ENCODE results near the gene TRIOBP. TPM values are rescaled to one million over a fixed set of nuclear protein-coding genes. Genes with fewer than 3 reads are reported as not detected.
A peak's percentile ranks its signal among the peaks of the same experiment; 100 is the strongest.

Gene TRIOBP
- total RNA-seq, 2 experiments from 2014 or later: 31.1 to 31.6 TPM

DNA sequence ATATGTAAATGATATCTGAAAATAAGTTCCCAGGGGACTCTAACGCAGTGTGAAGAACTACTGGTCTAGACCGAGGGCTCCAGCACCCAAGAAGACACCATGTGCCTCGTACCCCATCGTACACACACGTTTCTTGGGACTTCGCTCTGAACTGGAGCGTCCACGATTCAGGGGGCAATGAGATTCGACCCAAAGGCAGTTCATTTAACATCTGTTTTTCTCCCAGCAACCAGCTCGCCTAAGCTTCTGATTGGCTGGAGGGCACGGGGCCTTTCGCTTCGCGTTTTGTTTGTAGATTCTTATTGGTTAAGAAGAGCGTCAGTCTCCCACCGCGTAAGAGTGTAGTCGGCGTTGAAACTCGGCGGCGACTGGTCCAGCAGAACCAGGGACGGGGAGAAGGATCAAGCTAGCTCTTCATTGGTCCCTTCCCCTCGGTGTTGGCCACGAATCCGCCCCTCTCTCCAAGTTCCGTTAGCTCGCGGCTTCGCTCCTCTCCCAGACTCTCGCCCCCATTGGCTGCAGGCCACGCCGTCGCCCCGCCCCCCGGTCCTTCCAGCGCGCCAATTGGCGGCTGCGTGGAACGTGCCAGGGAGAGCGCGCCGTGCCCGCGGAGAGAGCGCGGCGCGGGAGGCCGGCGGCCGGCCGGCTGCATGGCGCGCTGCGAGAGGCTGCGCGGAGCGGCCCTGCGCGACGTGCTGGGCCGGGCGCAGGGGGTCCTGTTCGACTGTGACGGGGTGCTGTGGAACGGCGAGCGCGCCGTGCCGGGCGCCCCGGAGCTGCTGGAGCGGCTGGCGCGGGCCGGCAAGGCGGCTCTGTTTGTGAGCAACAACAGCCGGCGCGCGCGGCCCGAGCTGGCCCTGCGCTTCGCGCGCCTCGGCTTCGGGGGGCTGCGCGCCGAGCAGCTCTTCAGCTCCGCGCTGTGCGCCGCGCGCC, 38.4 kb upstream of the TRIOBP start, which contains the start of gene PDXP:
Gene PDXP, plus strand, starts transcription at position 591 of the 933 bp plus-strand sequence. Its CDS starts 60 bp downstream, at position 651.
- peaks cover 20% of the 10 kb centered on the region for H4K20me1 ChIP-seq (ENCODE audit: insufficient read depth, low read length)
- no peaks in the 10 kb centered on the region for H3K9me3 ChIP-seq (ENCODE audit: low read length)
- H3K79me2 ChIP-seq (ENCODE audit: insufficient read depth, low read depth, low read length): peaks cover 43% of the 10 kb centered on the region
- no peaks in the 10 kb centered on the region for H3K9me2 ChIP-seq (ENCODE audit: insufficient read depth, low read length)
- CTCF ChIA-PET (ENCODE audit: unreplicated experiment): interaction anchor here (1.5 to 1.6 kb wide), 2 partner anchors 15 to 25 kb away, joined by 6 to 11 read pairs; no protein-coding TSS in a partner anchor
- DNase-seq (ENCODE audit: low spot score): peak; percentile 100
- peak within 1 kb of the TSS; percentile 95 for H3K4me2 ChIP-seq (ENCODE audit: low read length)
- H3K4me1 ChIP-seq (ENCODE audit: insufficient read depth, low read length, poor library complexity, severe bottlenecking): peaks cover 32% of the 10 kb centered on the region
- no peak for TF ChIP-seq EZH2phosphoT487 (IDR thresholded peaks at IDR 0.05; ENCODE audit: borderline replicate concordance, low read depth, low read length)
- TF ChIP-seq, protein P1, sequence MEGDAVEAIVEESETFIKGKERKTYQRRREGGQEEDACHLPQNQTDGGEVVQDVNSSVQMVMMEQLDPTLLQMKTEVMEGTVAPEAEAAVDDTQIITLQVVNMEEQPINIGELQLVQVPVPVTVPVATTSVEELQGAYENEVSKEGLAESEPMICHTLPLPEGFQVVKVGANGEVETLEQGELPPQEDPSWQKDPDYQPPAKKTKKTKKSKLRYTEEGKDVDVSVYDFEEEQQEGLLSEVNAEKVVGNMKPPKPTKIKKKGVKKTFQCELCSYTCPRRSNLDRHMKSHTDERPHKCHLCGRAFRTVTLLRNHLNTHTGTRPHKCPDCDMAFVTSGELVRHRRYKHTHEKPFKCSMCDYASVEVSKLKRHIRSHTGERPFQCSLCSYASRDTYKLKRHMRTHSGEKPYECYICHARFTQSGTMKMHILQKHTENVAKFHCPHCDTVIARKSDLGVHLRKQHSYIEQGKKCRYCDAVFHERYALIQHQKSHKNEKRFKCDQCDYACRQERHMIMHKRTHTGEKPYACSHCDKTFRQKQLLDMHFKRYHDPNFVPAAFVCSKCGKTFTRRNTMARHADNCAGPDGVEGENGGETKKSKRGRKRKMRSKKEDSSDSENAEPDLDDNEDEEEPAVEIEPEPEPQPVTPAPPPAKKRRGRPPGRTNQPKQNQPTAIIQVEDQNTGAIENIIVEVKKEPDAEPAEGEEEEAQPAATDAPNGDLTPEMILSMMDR (conservative IDR thresholded peaks at IDR 0.05; ENCODE audit: low read length): no peak
- peak within 1 kb of the TSS; percentile 90 for H3K4me3 ChIP-seq (ENCODE audit: low read depth, low read length, poor library complexity, severe bottlenecking)
- H2AFZ ChIP-seq (ENCODE audit: low read length): peak within 1 kb of the TSS; percentile 74; the same call in 1 of the 2 replicates
- BruUV-seq (replicated peaks): no TSS peak
- POLR2A ChIA-PET: interaction anchor here (0.6 to 2.3 kb wide), 22 partner anchors 8 to 1790 kb away, joined by 3 to 11 read pairs (median 4); partner anchors contain the start of genes ANKRD54, GGA1 and LGALS2
- H3K27ac ChIP-seq (ENCODE audit: low read depth, low read length, poor library complexity, severe bottlenecking): peak within 1 kb of the TSS; percentile 70
- H3K36me3 ChIP-seq (ENCODE audit: insufficient read depth, low read length): peaks cover 31% of the 10 kb centered on the region
- intact Hi-C loops (cut with micrococcal nuclease; ENCODE audit: unreplicated experiment): no loop called here

DNA sequence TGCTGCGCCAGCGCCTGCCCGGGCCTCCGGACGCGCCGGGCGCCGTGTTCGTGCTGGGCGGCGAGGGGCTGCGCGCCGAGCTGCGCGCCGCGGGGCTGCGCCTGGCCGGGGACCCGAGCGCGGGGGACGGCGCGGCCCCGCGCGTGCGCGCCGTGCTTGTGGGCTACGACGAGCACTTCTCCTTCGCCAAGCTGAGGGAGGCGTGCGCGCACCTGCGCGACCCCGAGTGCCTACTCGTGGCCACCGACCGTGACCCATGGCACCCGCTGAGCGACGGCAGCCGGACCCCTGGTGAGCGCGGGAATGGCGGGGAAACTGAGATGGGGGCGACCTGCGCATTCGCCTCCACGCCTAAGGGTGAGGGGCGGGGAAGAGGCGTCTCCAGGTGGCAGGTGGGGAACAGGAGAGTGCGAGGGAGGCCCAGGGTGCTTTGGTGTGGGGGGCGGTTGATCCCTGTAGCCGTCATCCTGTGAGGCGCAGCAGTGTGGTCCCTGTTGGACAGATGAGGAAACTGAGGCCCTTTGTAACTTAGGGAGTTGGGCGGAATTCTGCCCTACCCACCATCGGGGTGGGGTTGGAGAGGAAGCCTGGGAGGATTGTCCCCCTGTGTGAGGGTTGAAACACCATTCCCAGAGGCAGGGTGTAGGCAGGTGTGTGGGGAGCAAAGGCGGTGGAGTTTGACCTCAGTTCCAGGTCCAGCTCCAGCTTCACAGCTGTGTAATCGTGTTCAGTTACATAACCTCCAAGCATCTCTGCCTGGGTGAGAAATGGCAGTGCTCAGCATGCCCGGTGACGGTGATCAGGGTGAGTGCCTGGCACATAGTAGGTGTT, 37.6 kb upstream of the TRIOBP start:
- peak overlapping the region; percentile 49 for H3K27ac ChIP-seq (ENCODE audit: low read depth, low read length, poor library complexity, severe bottlenecking)
- no peak overlapping the region for H2AFZ ChIP-seq (ENCODE audit: low read length)
- peak overlapping the region; percentile 90 for H3K4me3 ChIP-seq (ENCODE audit: low read depth, low read length, poor library complexity, severe bottlenecking)
- H3K9me2 ChIP-seq (ENCODE audit: insufficient read depth, low read length): no peaks in the 10 kb centered on the region
- peaks cover 32% of the 10 kb centered on the region for H3K4me1 ChIP-seq (ENCODE audit: insufficient read depth, low read length, poor library complexity, severe bottlenecking)
- H3K79me2 ChIP-seq (ENCODE audit: insufficient read depth, low read depth, low read length): peaks cover 51% of the 10 kb centered on the region
- DNase-seq (ENCODE audit: low spot score): peak; percentile 63
- BruUV-seq (replicated peaks): no TSS peak
- ChIA-PET POLR2A (interaction anchor here (1.0 to 2.3 kb wide), 7 partner anchors 7 to 187 kb away, joined by 3 to 11 read pairs (median 6); partner anchors contain the start of gene GGA1), CTCF (ENCODE audit: unreplicated experiment) (interaction anchor here (1.6 kb wide), 1 partner anchor 25 kb away, joined by 6 read pairs; no protein-coding TSS in a partner anchor)
- TF ChIP-seq EZH2phosphoT487 (IDR thresholded peaks at IDR 0.05; ENCODE audit: borderline replicate concordance, low read depth, low read length): no peak
- TF ChIP-seq, protein P1 (conservative IDR thresholded peaks at IDR 0.05; ENCODE audit: low read length): no peak
- H4K20me1 ChIP-seq (ENCODE audit: insufficient read depth, low read length): peaks cover 20% of the 10 kb centered on the region
- intact Hi-C loops (cut with micrococcal nuclease; ENCODE audit: unreplicated experiment): no loop called here
- no peaks in the 10 kb centered on the region for H3K9me3 ChIP-seq (ENCODE audit: low read length)
- H3K4me2 ChIP-seq (ENCODE audit: low read length): peak overlapping the region; percentile 95
- H3K36me3 ChIP-seq (ENCODE audit: insufficient read depth, low read length): peaks cover 35% of the 10 kb centered on the region
